ENCODE data around the gene ZNF594.

Gene ZNF594

DNA sequence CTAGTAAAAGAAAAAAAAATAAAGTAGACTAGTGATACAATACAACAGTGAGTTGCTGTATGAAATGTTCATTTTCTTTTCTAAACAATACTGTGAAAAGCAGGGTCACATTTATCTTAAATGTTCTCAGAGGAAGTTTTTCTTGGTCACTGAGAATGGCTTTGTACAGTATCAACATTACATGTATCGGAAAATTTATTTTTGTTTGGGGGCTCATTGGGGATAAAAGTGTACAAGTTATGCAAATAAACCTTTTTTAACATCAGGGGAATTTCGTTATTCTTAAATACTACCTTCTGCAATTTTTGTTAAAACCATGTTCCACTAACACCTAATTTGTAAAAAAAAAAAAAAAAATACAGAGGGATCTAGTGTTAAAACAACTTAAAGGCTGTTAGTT lies 8.7 kb upstream of the ZNF594 start:
- TF ChIP-seq, protein P1, sequence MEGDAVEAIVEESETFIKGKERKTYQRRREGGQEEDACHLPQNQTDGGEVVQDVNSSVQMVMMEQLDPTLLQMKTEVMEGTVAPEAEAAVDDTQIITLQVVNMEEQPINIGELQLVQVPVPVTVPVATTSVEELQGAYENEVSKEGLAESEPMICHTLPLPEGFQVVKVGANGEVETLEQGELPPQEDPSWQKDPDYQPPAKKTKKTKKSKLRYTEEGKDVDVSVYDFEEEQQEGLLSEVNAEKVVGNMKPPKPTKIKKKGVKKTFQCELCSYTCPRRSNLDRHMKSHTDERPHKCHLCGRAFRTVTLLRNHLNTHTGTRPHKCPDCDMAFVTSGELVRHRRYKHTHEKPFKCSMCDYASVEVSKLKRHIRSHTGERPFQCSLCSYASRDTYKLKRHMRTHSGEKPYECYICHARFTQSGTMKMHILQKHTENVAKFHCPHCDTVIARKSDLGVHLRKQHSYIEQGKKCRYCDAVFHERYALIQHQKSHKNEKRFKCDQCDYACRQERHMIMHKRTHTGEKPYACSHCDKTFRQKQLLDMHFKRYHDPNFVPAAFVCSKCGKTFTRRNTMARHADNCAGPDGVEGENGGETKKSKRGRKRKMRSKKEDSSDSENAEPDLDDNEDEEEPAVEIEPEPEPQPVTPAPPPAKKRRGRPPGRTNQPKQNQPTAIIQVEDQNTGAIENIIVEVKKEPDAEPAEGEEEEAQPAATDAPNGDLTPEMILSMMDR (conservative IDR thresholded peaks at IDR 0.05; ENCODE audit: control insufficient read depth, insufficient read depth, low read depth, low read length): no peak
- no peak for DNase-seq (ENCODE audit: low read depth)
- no peak overlapping the region for H3K4me3 ChIP-seq (ENCODE audit: control insufficient read depth, low read depth, low read length)

DNA sequence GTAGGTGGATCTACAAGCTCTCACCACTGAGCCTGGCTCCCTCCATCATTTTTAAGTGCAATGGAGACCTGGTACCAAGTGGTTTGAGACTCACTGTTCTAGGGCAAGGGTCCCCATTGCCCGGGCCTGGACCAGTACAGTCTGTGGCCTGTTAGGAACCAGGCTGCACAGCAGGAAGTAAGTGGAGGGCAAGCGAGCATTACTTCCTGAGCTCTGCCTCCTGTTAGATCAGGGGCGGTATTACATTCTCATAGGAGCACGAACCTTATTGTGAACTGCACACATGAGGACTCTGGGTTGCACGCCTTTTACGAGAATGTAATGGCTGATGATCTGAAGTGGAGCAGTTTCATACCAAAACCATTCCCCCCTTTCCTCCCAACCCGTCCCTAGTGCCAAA lies 6.8 kb upstream of the ZNF594 start:
- TF ChIP-seq, protein P1 (conservative IDR thresholded peaks at IDR 0.05; ENCODE audit: control insufficient read depth, insufficient read depth, low read depth, low read length): no peak
- H3K4me3 ChIP-seq (ENCODE audit: control insufficient read depth, low read depth, low read length): no peak overlapping the region

DNA sequence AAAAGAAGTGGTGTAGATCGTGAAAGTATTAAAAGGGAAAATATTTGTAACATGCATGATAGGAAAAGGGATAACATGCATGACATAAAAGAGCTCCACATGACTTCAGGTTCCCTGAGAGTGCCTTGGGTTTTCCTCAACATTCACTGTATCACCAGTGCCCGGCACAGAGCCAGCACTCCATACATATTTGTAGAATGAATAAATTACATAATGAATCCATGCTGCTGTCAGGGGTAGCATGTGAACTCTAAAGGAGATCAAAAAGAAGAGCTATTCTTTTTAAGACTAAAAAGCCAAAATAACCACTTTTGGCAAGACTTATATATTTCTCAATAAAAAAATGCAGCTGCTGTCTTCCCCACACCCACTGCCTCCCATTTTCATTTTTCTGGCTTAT lies 2.7 kb upstream of the ZNF594 start:
- TF ChIP-seq, protein P1 (conservative IDR thresholded peaks at IDR 0.05; ENCODE audit: control insufficient read depth, insufficient read depth, low read depth, low read length): no peak
- H3K4me3 ChIP-seq (ENCODE audit: control insufficient read depth, low read depth, low read length): no peak overlapping the region
- DNase-seq (ENCODE audit: low read depth): peak; percentile 68

More for the DNA sequence above, 6.8 kb upstream of the ZNF594 start:
- DNase-seq (ENCODE audit: low read depth): no peak

DNA sequence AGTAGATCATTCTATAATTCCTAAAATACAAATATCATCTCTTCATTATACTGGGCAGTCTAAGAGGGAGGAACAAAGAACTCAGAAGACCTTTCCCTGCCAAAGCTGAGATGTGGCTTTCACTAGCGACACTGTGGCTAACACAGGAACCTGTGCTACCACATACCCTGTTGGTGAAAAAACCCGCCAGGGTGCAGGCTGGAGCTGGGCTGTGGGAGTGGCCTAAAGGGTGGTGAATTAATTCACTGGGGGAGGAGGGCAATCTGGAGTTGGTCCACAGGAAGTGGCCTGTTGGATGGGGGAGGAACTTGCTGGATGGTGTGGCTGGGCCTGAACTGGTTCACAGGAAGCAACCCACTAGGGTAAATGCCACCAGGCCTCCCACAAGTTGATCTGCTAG lies 7.4 kb downstream of the ZNF594 start:
- no peak for DNase-seq (ENCODE audit: low read depth)
- TF ChIP-seq, protein P1 (conservative IDR thresholded peaks at IDR 0.05; ENCODE audit: control insufficient read depth, insufficient read depth, low read depth, low read length): no peak
- no peak overlapping the region for H3K4me3 ChIP-seq (ENCODE audit: control insufficient read depth, low read depth, low read length)

DNA sequence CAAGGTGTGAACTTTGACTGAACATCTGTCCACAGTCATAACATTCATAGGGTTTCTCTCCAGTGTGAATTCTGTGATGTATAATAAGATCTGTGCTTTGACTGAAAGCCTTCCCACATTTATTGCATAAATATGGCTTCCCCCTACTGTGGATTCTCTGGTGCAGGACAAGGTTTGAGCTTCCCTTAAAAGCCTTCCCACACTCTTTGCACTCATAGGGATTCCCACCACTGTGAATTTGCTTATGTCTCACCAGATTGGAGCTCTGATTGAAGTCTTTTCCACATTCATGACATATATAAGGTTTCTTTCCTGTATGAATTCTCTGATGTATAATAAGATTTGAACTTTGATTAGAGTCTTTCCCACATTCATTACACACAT lies 8.3 kb downstream of the ZNF594 start:
- H3K4me3 ChIP-seq (ENCODE audit: control insufficient read depth, low read depth, low read length): no peak overlapping the region
- TF ChIP-seq, protein P1 (conservative IDR thresholded peaks at IDR 0.05; ENCODE audit: control insufficient read depth, insufficient read depth, low read depth, low read length): no peak
- no peak for DNase-seq (ENCODE audit: low read depth)

DNA sequence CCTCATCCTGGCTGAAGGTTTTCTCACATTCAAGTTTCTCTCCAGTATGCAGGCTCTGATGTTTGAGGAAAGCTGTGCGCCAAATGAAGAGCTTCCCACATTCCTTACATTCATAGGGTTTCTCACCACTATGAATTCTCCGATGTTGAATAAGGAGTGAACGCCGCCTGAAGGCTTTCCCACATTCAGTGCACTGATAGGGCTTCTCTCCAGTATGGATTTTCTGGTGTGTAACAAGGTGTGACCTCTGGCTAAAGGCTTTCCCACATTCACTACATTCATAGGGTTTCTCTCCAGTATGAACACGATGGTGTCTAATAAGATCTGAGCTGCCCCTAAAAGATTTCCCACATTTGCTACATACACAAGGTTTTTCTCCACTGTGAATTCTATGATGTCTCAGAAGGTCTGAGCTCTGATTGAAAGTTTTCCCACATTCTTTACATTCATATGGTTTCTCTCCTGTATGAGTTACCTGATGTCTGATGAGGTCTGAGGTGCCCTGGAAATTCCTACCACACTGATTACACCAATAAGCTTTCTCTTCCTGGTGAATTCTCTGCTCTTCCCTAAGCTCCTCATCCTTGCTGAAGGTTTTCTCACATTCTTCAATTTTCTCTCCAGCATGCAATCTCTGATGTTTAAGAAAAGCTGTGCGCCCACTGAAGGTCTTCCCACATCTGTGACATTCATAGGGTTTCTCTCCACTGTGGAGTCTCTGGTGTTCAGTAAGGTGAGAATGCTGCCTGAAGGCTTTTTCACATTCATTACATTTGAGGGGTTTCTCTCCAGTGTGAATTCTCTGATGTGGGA lies 8.9 kb downstream of the ZNF594 start:
- TF ChIP-seq, protein P1 (conservative IDR thresholded peaks at IDR 0.05; ENCODE audit: control insufficient read depth, insufficient read depth, low read depth, low read length): no peak
- no peak overlapping the region for H3K4me3 ChIP-seq (ENCODE audit: control insufficient read depth, low read depth, low read length)
- no peak for DNase-seq (ENCODE audit: low read depth)

Data from fibroblast of mammary gland (primary cell).